ENCODE data around the gene AZU1. TPM values are rescaled to one million over a fixed set of nuclear protein-coding genes. Genes with fewer than 3 reads are reported as not detected.
A peak's percentile ranks its signal among the peaks of the same experiment; 100 is the strongest.

The AZU1 gene
- total RNA-seq, 2 donors from 2014 or later = 0.27 TPM; not detected in 1

DNA sequence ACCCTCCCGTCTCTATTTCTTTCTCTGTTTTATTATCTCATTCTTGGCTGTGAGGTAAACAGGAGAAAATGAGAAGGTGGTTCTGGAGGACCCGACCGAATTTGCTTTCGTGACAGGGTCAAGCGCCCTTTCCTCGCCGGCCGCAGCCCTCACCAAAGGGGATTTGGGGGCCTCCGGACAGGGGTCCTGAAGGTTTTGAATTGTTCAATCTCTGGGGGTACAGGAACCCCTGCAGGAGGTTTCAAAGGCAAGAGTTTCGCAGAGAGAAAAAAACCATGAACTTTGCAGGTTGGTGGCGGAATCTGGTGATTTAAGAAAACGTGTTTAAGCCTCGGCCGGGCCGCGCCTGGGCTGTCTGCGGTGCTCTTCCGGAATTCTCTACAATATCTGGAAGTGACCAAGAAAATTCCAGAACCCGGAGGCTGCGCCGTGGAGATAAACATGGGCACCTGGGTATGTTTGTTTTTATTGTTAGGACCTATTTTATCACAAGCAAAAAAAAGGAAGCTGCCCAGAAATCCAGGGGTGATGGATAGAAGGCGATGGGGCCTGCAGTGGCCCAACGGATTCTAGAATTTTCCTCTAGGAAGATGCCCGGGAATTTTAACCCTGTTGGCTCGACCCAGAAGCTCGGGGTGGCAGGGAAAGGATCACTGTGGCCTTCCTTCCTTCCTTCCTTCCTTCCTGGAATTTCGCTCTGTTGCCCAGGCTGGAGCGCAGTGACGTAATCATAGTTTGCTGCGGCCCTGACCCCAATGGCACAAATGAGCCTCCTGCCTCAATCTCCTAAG is 44.6 kb upstream of the AZU1 start:
- no peak for DNase-seq
- Histone ChIP-seq H3K9me3 (no peaks in the 10 kb centered on the region), H3K4me3 (no peak overlapping the region), H3K27me3 (no peaks in the 10 kb centered on the region), H3K4me1 (no peaks in the 10 kb centered on the region), H3K27ac (peak overlapping the region; percentile 39), H3K36me3 (no peaks in the 10 kb centered on the region), H3K9ac (ENCODE audit: low read depth in 2 of 2, low read length in 2 of 2) (peak overlapping the region in 1 of 2 donors; percentile 19)
- no peak for TF ChIP-seq CTCF (IDR thresholded peaks at IDR 0.05)
- intact Hi-C loops (cut with DNase I) = no loop called here

GRCh38 chr19:784541-784940 is 43.1 kb upstream of the AZU1 start:
- H3K4me3 ChIP-seq = no peak overlapping the region
- H3K9ac ChIP-seq (ENCODE audit: low read depth in 2 of 2, low read length in 2 of 2) = no peak overlapping the region
- H3K9me3 ChIP-seq = no peaks in the 10 kb centered on the region
- no peak overlapping the region for H3K27ac ChIP-seq
- DNase-seq = no peak
- intact Hi-C loops (cut with DNase I) = no loop called here
- H3K27me3 ChIP-seq = no peaks in the 10 kb centered on the region
- no peak for TF ChIP-seq CTCF (IDR thresholded peaks at IDR 0.05)
- no peaks in the 10 kb centered on the region for H3K4me1 ChIP-seq
- no peaks in the 10 kb centered on the region for H3K36me3 ChIP-seq

DNA sequence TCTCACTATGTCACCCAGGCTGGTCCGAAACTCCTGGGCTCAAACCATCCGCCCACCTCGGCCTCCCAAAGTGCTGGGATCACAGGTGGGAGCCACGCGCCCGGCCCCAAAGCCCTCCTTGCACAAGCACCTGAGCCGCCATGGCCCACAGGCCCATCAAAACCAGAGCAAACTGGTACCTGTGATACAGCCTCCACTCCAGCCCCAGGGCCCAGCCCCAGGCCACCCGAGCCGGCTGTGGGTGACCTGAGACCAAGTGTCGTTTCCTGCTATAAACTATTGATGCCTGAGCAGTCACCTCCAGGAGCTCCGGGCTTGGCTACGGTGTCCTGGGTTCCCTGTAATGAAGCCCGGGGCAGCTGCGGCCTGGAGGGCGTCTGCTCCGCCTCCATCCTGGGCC is 40.1 kb upstream of the AZU1 start:
- no peak for TF ChIP-seq CTCF (IDR thresholded peaks at IDR 0.05)
- Histone ChIP-seq H3K27me3 (no peaks in the 10 kb centered on the region), H3K9me3 (no peaks in the 10 kb centered on the region), H3K4me1 (no peaks in the 10 kb centered on the region), H3K36me3 (no peaks in the 10 kb centered on the region), H3K27ac (no peak overlapping the region), H3K4me3 (no peak overlapping the region), H3K9ac (ENCODE audit: low read depth in 2 of 2, low read length in 2 of 2) (no peak overlapping the region)
- DNase-seq = no peak
- intact Hi-C loops (cut with DNase I) = no loop called here

GRCh38 chr19:788686-788982 is 39.0 kb upstream of the AZU1 start:
- Histone ChIP-seq H3K36me3 (no peaks in the 10 kb centered on the region), H3K4me1 (no peaks in the 10 kb centered on the region), H3K27me3 (no peaks in the 10 kb centered on the region), H3K9me3 (no peaks in the 10 kb centered on the region), H3K27ac (no peak overlapping the region), H3K4me3 (no peak overlapping the region), H3K9ac (ENCODE audit: low read depth in 2 of 2, low read length in 2 of 2) (no peak overlapping the region)
- TF ChIP-seq CTCF (IDR thresholded peaks at IDR 0.05) = no peak
- no peak for DNase-seq
- intact Hi-C loops (cut with DNase I) = no loop called here

DNA sequence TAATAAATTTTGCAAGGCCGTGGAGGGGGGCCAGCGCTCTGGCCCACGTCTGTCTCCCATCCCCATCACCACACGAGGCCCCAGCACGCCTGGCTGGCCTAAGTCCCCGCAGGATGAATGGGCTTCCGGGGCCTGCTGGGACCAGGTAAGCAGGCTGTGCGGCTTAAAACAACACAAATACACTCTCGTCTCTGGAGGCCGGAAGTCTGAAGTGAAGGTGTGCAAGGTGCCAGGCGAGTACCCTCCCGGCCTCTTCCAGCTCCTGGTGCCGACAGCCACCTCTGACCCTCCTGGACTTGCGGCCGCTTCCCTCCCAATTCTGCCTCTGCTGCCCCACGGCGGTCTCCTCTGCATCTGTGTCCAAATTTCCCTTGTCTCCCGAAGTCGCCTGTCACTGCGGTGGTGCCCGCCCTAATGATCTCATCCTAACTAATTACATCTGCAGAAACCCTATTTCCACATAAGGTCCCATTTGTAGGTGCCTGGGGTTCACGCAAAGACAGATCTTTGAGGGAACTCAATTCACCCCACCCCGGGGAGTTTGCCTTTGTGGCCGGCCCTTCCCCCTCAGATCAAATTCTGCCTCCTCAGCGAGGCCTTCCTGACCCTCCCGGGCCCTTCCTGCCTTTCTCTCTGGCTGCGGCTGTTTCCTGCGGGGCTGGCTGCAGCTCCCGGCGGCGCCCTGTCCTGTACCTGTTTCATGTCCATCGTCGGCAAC is 38.5 kb upstream of the AZU1 start:
- H3K27me3 ChIP-seq = no peaks in the 10 kb centered on the region
- H3K36me3 ChIP-seq = no peaks in the 10 kb centered on the region
- TF ChIP-seq CTCF (IDR thresholded peaks at IDR 0.05) = no peak
- no peak for DNase-seq
- no peak overlapping the region for H3K4me3 ChIP-seq
- intact Hi-C loops (cut with DNase I) = no loop called here
- peak overlapping the region; percentile 6 for H3K27ac ChIP-seq
- H3K9me3 ChIP-seq = no peaks in the 10 kb centered on the region
- no peaks in the 10 kb centered on the region for H3K4me1 ChIP-seq
- peak overlapping the region in 1 of 2 donors; percentile 2 for H3K9ac ChIP-seq (ENCODE audit: low read depth in 2 of 2, low read length in 2 of 2)

All from colonic mucosa (tissue), 4 donors.